ENCODE data around the gene SKI. TPM values are rescaled to one million over a fixed set of nuclear protein-coding genes. Genes with fewer than 3 reads are reported as not detected.
A peak's percentile ranks its signal among the peaks of the same experiment; 100 is the strongest.
"Not testable (repeated sequence)": the region's sequence is repeated elsewhere in the genome, so short reads cannot be mapped to it uniquely, and the experiment has no call there.

SKI gene
- total and polyA plus RNA-seq, 12 donors: 4.8 to 53.6 (median 34.7) TPM

- Histone ChIP-seq H3K36me3 (replicated peaks in 1 of 2) (no peaks in the 10 kb centered on the region), H3K4me1 (replicated peaks in 1 of 2) (no peaks in the 10 kb centered on the region), H3K9me3 (replicated peaks in 1 of 3) (no peaks in the 10 kb centered on the region), H3K4me3 (no peak overlapping the region), H3K27me3 (no peaks in the 10 kb centered on the region), H3K27ac (no peak overlapping the region)
- TF ChIP-seq CTCF (IDR thresholded peaks at IDR 0.05) (no peak), POLR2A (IDR thresholded peaks at IDR 0.05) (no peak)
- WGBS, 4 donors: 76 to 85% (median 84%) methylated on average over 12 to 24 of the region's 24 CpGs
- intact Hi-C loops (cut with DNase I): no loop called here
- DNase-seq: no peak
These were observed 100.7 kb downstream of the SKI start for GRCh38 chr1:2328676-2329455.

GRCh38 chr1:2330035-2330434 is 101.9 kb downstream of the SKI start:
- no peak for DNase-seq
- intact Hi-C loops (cut with DNase I): no loop called here
- peak overlapping the region in 1 of 5 donors; percentile 74 for H3K27ac ChIP-seq

GRCh38 chr1:2330519-2331199 is 102.5 kb downstream of the SKI start:
- no peaks in the 10 kb centered on the region for H3K9me3 ChIP-seq (replicated peaks in 1 of 3)
- TF ChIP-seq POLR2A (IDR thresholded peaks at IDR 0.05) (no peak), CTCF (IDR thresholded peaks at IDR 0.05) (no peak)
- intact Hi-C loops (cut with DNase I): no loop called here
- H3K27me3 ChIP-seq: no peaks in the 10 kb centered on the region
- H3K36me3 ChIP-seq (replicated peaks in 1 of 2): no peaks in the 10 kb centered on the region
- no peak overlapping the region for H3K4me3 ChIP-seq
- 45 to 49% (median 47%) methylated on average over 15 to 31 of the region's 31 CpGs for WGBS, 4 donors
- peak overlapping the region in 1 of 5 donors; percentile 74 for H3K27ac ChIP-seq
- H3K4me1 ChIP-seq (replicated peaks in 1 of 2): no peaks in the 10 kb centered on the region
- DNase-seq: peak in 4 of 7 donors; percentile 44 to 72 (median 54)

More at GRCh38 chr1:2330035-2330434, 101.9 kb downstream of the SKI start:
- TF ChIP-seq POLR2A (IDR thresholded peaks at IDR 0.05) (no peak), CTCF (IDR thresholded peaks at IDR 0.05) (no peak)
- Histone ChIP-seq H3K4me3 (no peak overlapping the region), H3K9me3 (replicated peaks in 1 of 3) (no peaks in the 10 kb centered on the region), H3K4me1 (replicated peaks in 1 of 2) (no peaks in the 10 kb centered on the region), H3K27me3 (no peaks in the 10 kb centered on the region), H3K36me3 (replicated peaks in 1 of 2) (no peaks in the 10 kb centered on the region)
- 68 to 78% (median 73%) methylated on average over 5 to 12 of the region's 12 CpGs for WGBS, 4 donors

- TF ChIP-seq CTCF (IDR thresholded peaks at IDR 0.05) (no peak), POLR2A (IDR thresholded peaks at IDR 0.05) (no peak)
- no peak for DNase-seq
- peak overlapping the region in 1 of 5 donors; percentile 74 for H3K27ac ChIP-seq
- 76 to 80% (median 78%) methylated on average over 1 to 11 of the region's 11 CpGs; no CpG with 5 or more reads in 1 of the 4 donors for WGBS, 4 donors
- no peaks in the 10 kb centered on the region for H3K36me3 ChIP-seq (replicated peaks in 1 of 2)
- no peaks in the 10 kb centered on the region for H3K27me3 ChIP-seq
- no peak overlapping the region for H3K4me3 ChIP-seq
- intact Hi-C loops (cut with DNase I): no loop called here
- H3K9me3 ChIP-seq (replicated peaks in 1 of 3): no peaks in the 10 kb centered on the region
- H3K4me1 ChIP-seq (replicated peaks in 1 of 2): no peaks in the 10 kb centered on the region
These were observed 103.1 kb downstream of the SKI start for GRCh38 chr1:2331200-2331544.

- DNase-seq; H3K9me3 ChIP-seq (replicated peaks in 1 of 3); H3K4me3 ChIP-seq; intact Hi-C loops (cut with DNase I); H3K36me3 ChIP-seq (replicated peaks in 1 of 2); H3K4me1 ChIP-seq (replicated peaks in 1 of 2); H3K27me3 ChIP-seq: not testable (repeated sequence)
- WGBS, 4 donors: 90 to 94% (median 91%) methylated on average over 21 to 33 of the region's 33 CpGs
- H3K27ac ChIP-seq: peak overlapping the region in 1 of 5 donors; percentile 74
These were observed 103.5 kb downstream of the SKI start for GRCh38 chr1:2331580-2331979.
